C4-2B (cell line): ENCODE data around the gene KDM1B.
"Not testable (repeated sequence)": the region's sequence is repeated elsewhere in the genome, so short reads cannot be mapped to it uniquely, and the experiment has no call there.

Experiments used
- H3K27ac ChIP-seq: fragments of 450-650 bp; 2 replicates; pipeline ENCODE4 v1.5.1; 2017
- CTCF ChIP-seq: fragments of 450-650 bp; conservative IDR thresholded peaks from 2 replicates; pipeline ENCODE4 v1.5.1; 2017; ENCODE audit warnings: mild to moderate bottlenecking
- ZFX ChIP-seq: fragments of 450-650 bp; IDR thresholded peaks from 2 replicates; pipeline ENCODE4 v1.6.1; 2017

KDM1B gene

GRCh38 chr6:18218233-18218632 lies 63.0 kb downstream of the KDM1B start:
- no peak for TF ChIP-seq CTCF
- TF ChIP-seq ZFX: no peak
- no peak overlapping the region for H3K27ac ChIP-seq

- H3K27ac ChIP-seq: no peak overlapping the region
- TF ChIP-seq CTCF (no peak), ZFX (no peak)
Measured at GRCh38 chr6:18219591-18219990, 64.4 kb downstream of the KDM1B start.

- no peak overlapping the region for H3K27ac ChIP-seq
- TF ChIP-seq CTCF (no peak), ZFX (no peak)
Measured at GRCh38 chr6:18221288-18221615, 66.0 kb downstream of the KDM1B start.

GRCh38 chr6:18226451-18227105 lies 71.4 kb downstream of the KDM1B start:
- H3K27ac ChIP-seq: not testable (repeated sequence)

GRCh38 chr6:18227166-18227565 lies 71.9 kb downstream of the KDM1B start:
- H3K27ac ChIP-seq: not testable (repeated sequence)

- not testable (repeated sequence) for H3K27ac ChIP-seq
Measured at GRCh38 chr6:18228590-18228989, 73.4 kb downstream of the KDM1B start.

- not testable (repeated sequence) for H3K27ac ChIP-seq
Measured at GRCh38 chr6:18231856-18232255, 76.6 kb downstream of the KDM1B start.

GRCh38 chr6:18233770-18234169 lies 78.5 kb downstream of the KDM1B start:
- not testable (repeated sequence) for H3K27ac ChIP-seq

GRCh38 chr6:18234564-18234963 lies 79.3 kb downstream of the KDM1B start:
- TF ChIP-seq ZFX: no peak
- no peak for TF ChIP-seq CTCF

GRCh38 chr6:18235524-18235923 lies 80.3 kb downstream of the KDM1B start:
- no peak overlapping the region for H3K27ac ChIP-seq
- TF ChIP-seq CTCF: no peak
- TF ChIP-seq ZFX: no peak

More at GRCh38 chr6:18234564-18234963, 79.3 kb downstream of the KDM1B start:
- H3K27ac ChIP-seq: no peak overlapping the region
